Left lung (tissue), 10 donors: ENCODE results near the gene ZNF814. TPM values are rescaled to one million over a fixed set of nuclear protein-coding genes. Genes with fewer than 3 reads are reported as not detected.

Experiments used
- ATAC-seq: fragments of 200-7000 bp; cut with Tn5 transposase; one replicate; pipeline ENCODE4 v1.9.1; 2020; ENCODE audit warnings: moderate library complexity
- DNase-seq, 4 donors: peaks; one replicate each; pipeline ENCODE4 v3.0.0-alpha.2; 2013 to 2020
- H3K27ac ChIP-seq, 2 donors: fragments of 200-600 bp; sonication (generic) in 1 of 2; one replicate each; pipeline versions ENCODE4 v1.5.0 to v1.8.0; 2020 to 2021
- H3K27me3 ChIP-seq, 2 donors: fragments of 200-600 bp; sonication (generic) in 1 of 2; one replicate each; pipeline versions ENCODE4 v1.5.0 to v1.8.0; 2020 to 2021
- H3K36me3 ChIP-seq, 2 donors: fragments of 200-600 bp; sonication (generic) in 1 of 2; one replicate each; pipeline versions ENCODE4 v1.5.0 to v1.8.0; 2020 to 2021
- H3K4me1 ChIP-seq, 2 donors: fragments of 200-600 bp; one replicate each; pipeline ENCODE4 v1.8.0; 2021
- H3K4me3 ChIP-seq, 2 donors: fragments of 200-600 bp; sonication (generic) in 1 of 2; one replicate each; pipeline versions ENCODE4 v1.5.0 to v1.8.0; 2020 to 2021; ENCODE audit warnings: mild to moderate bottlenecking in 1 of 2
- H3K9me3 ChIP-seq, 2 donors: fragments of 200-600 bp; sonication (generic) in 1 of 2; one replicate each; pipeline versions ENCODE4 v1.5.0 to v1.8.0; 2020 to 2021
- intact Hi-C, 2 donors: fragments of 100-400 bp; cut with DNase I; formaldehyde crosslinking; loops; one replicate each; pipeline versions ENCODE4 v1.11.2 to v1.14.2; 2022
- polyA plus RNA-seq, 6 donors: library from polyadenylated mRNA; unstranded; fragments of 120-200 nt; gene quantifications; one replicate each; pipeline ENCODE4 v1.2.1, GENCODE V29; 2013; ENCODE audit not compliant: insufficient read length in 6 of 6
- total RNA-seq, 2 donors: library from RNA; stranded (reverse); fragmentation: NEBNext Ultra II Directional; extraction: Animal tissue kit (Norgen Biotek cat#: 25700); gene quantifications; one replicate each; pipeline ENCODE4 v1.2.1, GENCODE V29; 2021
- TF ChIP-seq, protein P1 (sequence below), 2 donors: fragments of 200-600 bp; sonication (generic) in 1 of 2; IDR thresholded peaks; one replicate each; pipeline versions ENCODE4 v1.5.0 to v1.8.0; 2021; ENCODE audit warnings: antibody characterized with exemption in 2 of 2
- donor health status: DM: no; HTN: yes; CAD: no.
- donor health status: DM: no; HTN: no; CAD: no.

The ZNF814 gene
- total and polyA plus RNA-seq, 8 donors, result 10.7 to 71.2 (median 62.3) TPM

- ATAC-seq (no peak), DNase-seq (no peak)
- no peak overlapping the region for H3K4me3 ChIP-seq
- intact Hi-C loops, result no loop called here
- no peaks in the 10 kb centered on the region for H3K9me3 ChIP-seq
- peaks cover 13 to 52% of the 10 kb centered on the region in 2 donors for H3K4me1 ChIP-seq
- peaks cover 0 to 46% of the 10 kb centered on the region in 2 donors for H3K36me3 ChIP-seq
- H3K27me3 ChIP-seq, result no peaks in the 10 kb centered on the region
- TF ChIP-seq, protein P1, sequence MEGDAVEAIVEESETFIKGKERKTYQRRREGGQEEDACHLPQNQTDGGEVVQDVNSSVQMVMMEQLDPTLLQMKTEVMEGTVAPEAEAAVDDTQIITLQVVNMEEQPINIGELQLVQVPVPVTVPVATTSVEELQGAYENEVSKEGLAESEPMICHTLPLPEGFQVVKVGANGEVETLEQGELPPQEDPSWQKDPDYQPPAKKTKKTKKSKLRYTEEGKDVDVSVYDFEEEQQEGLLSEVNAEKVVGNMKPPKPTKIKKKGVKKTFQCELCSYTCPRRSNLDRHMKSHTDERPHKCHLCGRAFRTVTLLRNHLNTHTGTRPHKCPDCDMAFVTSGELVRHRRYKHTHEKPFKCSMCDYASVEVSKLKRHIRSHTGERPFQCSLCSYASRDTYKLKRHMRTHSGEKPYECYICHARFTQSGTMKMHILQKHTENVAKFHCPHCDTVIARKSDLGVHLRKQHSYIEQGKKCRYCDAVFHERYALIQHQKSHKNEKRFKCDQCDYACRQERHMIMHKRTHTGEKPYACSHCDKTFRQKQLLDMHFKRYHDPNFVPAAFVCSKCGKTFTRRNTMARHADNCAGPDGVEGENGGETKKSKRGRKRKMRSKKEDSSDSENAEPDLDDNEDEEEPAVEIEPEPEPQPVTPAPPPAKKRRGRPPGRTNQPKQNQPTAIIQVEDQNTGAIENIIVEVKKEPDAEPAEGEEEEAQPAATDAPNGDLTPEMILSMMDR (IDR thresholded peaks at IDR 0.05), result no peak
- H3K27ac ChIP-seq, result no peak overlapping the region
Observed at GRCh38 chr19:57807541-57807940, 81.3 kb downstream of the ZNF814 start.

DNA sequence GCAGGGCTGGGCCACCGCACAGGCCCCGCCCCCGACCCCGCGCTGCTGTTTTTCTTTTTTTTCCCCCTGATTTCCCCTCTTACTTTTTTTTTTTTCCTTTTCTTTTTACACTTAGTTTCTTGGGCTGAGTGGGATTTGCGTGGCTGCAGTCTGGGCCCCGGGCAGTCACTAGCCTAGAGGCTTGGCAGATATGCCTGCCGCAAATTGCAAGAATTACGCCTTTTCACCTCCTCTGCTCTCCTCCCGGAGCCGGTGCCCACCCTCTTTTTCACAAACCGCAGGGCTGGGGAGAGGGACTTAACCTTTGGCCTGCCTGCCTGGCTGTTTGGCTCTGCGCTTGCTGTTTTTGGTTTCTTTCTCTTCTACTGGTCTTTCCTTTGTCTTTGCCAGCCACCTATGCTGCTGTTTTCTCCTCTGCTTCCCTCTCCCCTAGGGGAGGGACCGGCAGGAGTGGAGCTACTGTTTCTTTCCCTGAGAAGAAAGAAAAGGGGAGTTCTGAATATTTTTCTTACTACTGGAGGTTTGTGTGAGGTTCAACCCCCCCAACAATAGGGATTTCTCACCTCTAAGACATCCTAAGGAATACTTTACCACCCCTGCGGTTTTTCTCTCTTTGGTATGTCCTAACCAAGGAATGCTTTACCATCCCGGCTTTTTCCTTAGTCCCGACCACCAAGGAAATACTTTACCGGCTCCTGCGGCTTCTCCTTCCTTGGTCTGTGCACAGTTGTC, 85.1 kb downstream of the ZNF814 start:
- intact Hi-C loops, result no loop called here
- H3K27ac ChIP-seq, result peak overlapping the region; percentile 83 to 87
- ATAC-seq (peak; percentile 62), DNase-seq (peak in 2 of 4 donors; percentile 47 to 61)
- peaks cover 12 to 61% of the 10 kb centered on the region in 2 donors for H3K4me1 ChIP-seq
- peak overlapping the region; percentile 37 to 45 for H3K4me3 ChIP-seq
- no peaks in the 10 kb centered on the region for H3K27me3 ChIP-seq
- no peaks in the 10 kb centered on the region for H3K9me3 ChIP-seq
- H3K36me3 ChIP-seq, result peaks cover 0 to 21% of the 10 kb centered on the region in 2 donors
- TF ChIP-seq, protein P1 (IDR thresholded peaks at IDR 0.05), result no peak

GRCh38 chr19:57803265-57803593, 85.6 kb downstream of the ZNF814 start:
- H3K27ac ChIP-seq, result peak overlapping the region; percentile 83 to 87
- H3K9me3 ChIP-seq, result no peaks in the 10 kb centered on the region
- H3K36me3 ChIP-seq, result peaks cover 0 to 15% of the 10 kb centered on the region in 2 donors
- no peaks in the 10 kb centered on the region for H3K27me3 ChIP-seq
- TF ChIP-seq, protein P1 (IDR thresholded peaks at IDR 0.05), result no peak
- DNase-seq, result no peak
- peaks cover 12 to 64% of the 10 kb centered on the region in 2 donors for H3K4me1 ChIP-seq
- intact Hi-C loops, result no loop called here
- no peak for ATAC-seq
- peak overlapping the region; percentile 37 to 45 for H3K4me3 ChIP-seq

- H3K4me1 ChIP-seq, result peaks cover 12 to 67% of the 10 kb centered on the region in 2 donors
- TF ChIP-seq, protein P1 (IDR thresholded peaks at IDR 0.05), result no peak
- no peak for DNase-seq
- no peaks in the 10 kb centered on the region for H3K9me3 ChIP-seq
- peaks cover 0 to 6% of the 10 kb centered on the region in 2 donors for H3K36me3 ChIP-seq
- H3K27ac ChIP-seq, result no peak overlapping the region
- H3K4me3 ChIP-seq, result no peak overlapping the region
- H3K27me3 ChIP-seq, result no peaks in the 10 kb centered on the region
- intact Hi-C loops, result no loop called here
- no peak for ATAC-seq
Observed at GRCh38 chr19:57802269-57802668, 86.6 kb downstream of the ZNF814 start.

GRCh38 chr19:57800696-57801095, 88.1 kb downstream of the ZNF814 start:
- Histone ChIP-seq H3K9me3 (no peaks in the 10 kb centered on the region), H3K4me3 (no peak overlapping the region), H3K27me3 (no peaks in the 10 kb centered on the region), H3K36me3 (peaks cover 0 to 9% of the 10 kb centered on the region in 2 donors), H3K4me1 (peaks cover 12 to 62% of the 10 kb centered on the region in 2 donors), H3K27ac (peak overlapping the region in 1 of 2 donors; percentile 90)
- intact Hi-C loops, result no loop called here
- TF ChIP-seq, protein P1 (IDR thresholded peaks at IDR 0.05), result no peak
- no peak for ATAC-seq
- no peak for DNase-seq

Other genes starting within 250 kb of the ZNF814 start
- under 1 TPM in 1 of 2 donors, not detected in 1; 0.21 TPM for gene ZSCAN4, start 220.1 kb downstream of the ZNF814 start, total RNA-seq
- gene ZSCAN4, start 220.1 kb downstream of the ZNF814 start, polyA plus RNA-seq, result under 1 TPM; 0.08 to 0.23 (median 0.17) TPM
- gene ZNF551, start 207.1 kb downstream of the ZNF814 start, total RNA-seq, result 1 to 10 TPM; 6.0 to 7.1 TPM
- gene ZNF551, start 207.1 kb downstream of the ZNF814 start, polyA plus RNA-seq, result 10 to 100 TPM; 15.9 to 19.9 (median 18.5) TPM
- gene ZNF154, start 179.8 kb downstream of the ZNF814 start, total RNA-seq, result 1 to 10 TPM; 7.0 to 8.3 TPM
- gene ZNF154, start 179.8 kb downstream of the ZNF814 start, polyA plus RNA-seq, result 10 to 100 TPM; 40.2 to 49.0 (median 43.2) TPM
- gene ZNF671, start 161.4 kb downstream of the ZNF814 start, total RNA-seq, result 1 to 10 TPM; 7.3 to 9.6 TPM
- gene ZNF671, start 161.4 kb downstream of the ZNF814 start, polyA plus RNA-seq, result 10 to 100 TPM; 20.1 to 26.4 (median 24.6) TPM
- 10 to 100 TPM; 10.2 to 15.3 TPM for gene ZNF776, start 142.2 kb downstream of the ZNF814 start, total RNA-seq
- gene ZNF776, start 142.2 kb downstream of the ZNF814 start, polyA plus RNA-seq, result 10 to 100 TPM; 35.4 to 45.8 (median 41.3) TPM
- gene ZNF586, start 119.4 kb downstream of the ZNF814 start, total RNA-seq, result 10 to 100 TPM; 13.2 to 15.3 TPM
- gene ZNF586, start 119.4 kb downstream of the ZNF814 start, polyA plus RNA-seq, result 10 to 100 TPM; 28.7 to 38.1 (median 31.1) TPM
- gene ZNF552, start 74.1 kb downstream of the ZNF814 start, total RNA-seq, result 10 to 100 TPM; 11.2 to 15.7 TPM
- 10 to 100 TPM; 15.2 to 21.4 (median 17.4) TPM for gene ZNF552, start 74.1 kb downstream of the ZNF814 start, polyA plus RNA-seq
- 10 to 100 TPM; 12.9 to 20.1 TPM for gene ZNF587B, start 58.7 kb downstream of the ZNF814 start, total RNA-seq
- 10 to 100 TPM; 12.1 to 17.3 (median 14.1) TPM for gene ZNF587B, start 58.7 kb downstream of the ZNF814 start, polyA plus RNA-seq
- gene ZNF587, start 39.2 kb downstream of the ZNF814 start, total RNA-seq, result 10 to 100 TPM; 31.4 to 34.0 TPM
- 10 to 100 TPM; 33.6 to 38.8 (median 36.4) TPM for gene ZNF587, start 39.2 kb downstream of the ZNF814 start, polyA plus RNA-seq
- gene ZNF417, start 27.6 kb upstream of the ZNF814 start, total RNA-seq, result 10 to 100 TPM; 15.8 to 20.7 TPM
- gene ZNF417, start 27.6 kb upstream of the ZNF814 start, polyA plus RNA-seq, result 10 to 100 TPM; 35.8 to 47.8 (median 42.0) TPM
- gene ZNF418, start 46.4 kb upstream of the ZNF814 start, total RNA-seq, result 1 to 10 TPM; 8.0 to 9.4 TPM
- gene ZNF418, start 46.4 kb upstream of the ZNF814 start, polyA plus RNA-seq, result 10 to 100 TPM; 27.6 to 43.6 (median 37.0) TPM
- gene ZNF256, start 58.7 kb upstream of the ZNF814 start, total RNA-seq, result 1 to 10 TPM; 3.9 to 4.2 TPM
- gene ZNF256, start 58.7 kb upstream of the ZNF814 start, polyA plus RNA-seq, result 10 to 100 TPM in 5 of 6 donors, 1 to 10 TPM in 1; 8.5 to 12.1 (median 10.6) TPM
- gene C19orf18, start 85.5 kb upstream of the ZNF814 start, total RNA-seq, result 1 to 10 TPM in 1 of 2 donors, under 1 TPM in 1; 0.55 to 1.6 TPM
- gene C19orf18, start 85.5 kb upstream of the ZNF814 start, polyA plus RNA-seq, result 1 to 10 TPM; 2.3 to 5.7 (median 3.9) TPM
- gene ZNF606, start 113.8 kb upstream of the ZNF814 start, total RNA-seq, result 10 to 100 TPM; 11.4 to 13.3 TPM
- 10 to 100 TPM; 28.9 to 34.6 (median 31.3) TPM for gene ZNF606, start 113.8 kb upstream of the ZNF814 start, polyA plus RNA-seq
- under 1 TPM in 1 of 2 donors, not detected in 1; 0.47 TPM for gene ZSCAN1, start 145.0 kb upstream of the ZNF814 start, total RNA-seq
- 1 to 10 TPM; 1.4 to 3.4 (median 2.4) TPM for gene ZSCAN1, start 145.0 kb upstream of the ZNF814 start, polyA plus RNA-seq
- gene ZNF135, start 170.2 kb upstream of the ZNF814 start, total RNA-seq, result 1 to 10 TPM; 3.3 to 4.9 TPM
- gene ZNF135, start 170.2 kb upstream of the ZNF814 start, polyA plus RNA-seq, result 10 to 100 TPM; 22.3 to 32.6 (median 29.0) TPM
- gene ZSCAN18, start 209.2 kb upstream of the ZNF814 start, total RNA-seq, result 10 to 100 TPM; 32.7 to 58.1 TPM
- 10 to 100 TPM; 78.0 to 91.1 (median 84.7) TPM for gene ZSCAN18, start 209.2 kb upstream of the ZNF814 start, polyA plus RNA-seq